Sigmoid colon (tissue), 7 donors: ENCODE results near the gene ADRA2A. TPM values are rescaled to one million over a fixed set of nuclear protein-coding genes. Genes with fewer than 3 reads are reported as not detected.
A peak's percentile ranks its signal among the peaks of the same experiment; 100 is the strongest.

Experiments
- DNase-seq: peaks from one replicate; pipeline ENCODE4 v3.0.0-alpha.2; 2019
- H3K27ac ChIP-seq, 4 donors: fragments of 200-600 bp; sonication (generic); one replicate each; pipeline ENCODE4 v1.5.1; 2016 to 2019; ENCODE audit warnings: mild to moderate bottlenecking in 1 of 4
- H3K27me3 ChIP-seq, 3 donors: fragments of 200-600 bp; sonication (generic); one replicate each; pipeline ENCODE4 v1.5.1; 2019; ENCODE audit warnings: mild to moderate bottlenecking in 1 of 3
- H3K36me3 ChIP-seq, 4 donors: fragments of 200-600 bp; sonication (generic); one replicate each; pipeline ENCODE4 v1.5.1; 2016 to 2019
- H3K4me1 ChIP-seq, 4 donors: fragments of 200-600 bp; sonication (generic); one replicate each; pipeline ENCODE4 v1.5.1; 2017 to 2019
- H3K4me3 ChIP-seq, 4 donors: fragments of 200-600 bp; sonication (generic); one replicate each; pipeline ENCODE4 v1.5.1; 2017 to 2019; ENCODE audit warnings: mild to moderate bottlenecking in 2 of 4, moderate library complexity in 1 of 4
- H3K9me3 ChIP-seq, 4 donors: fragments of 200-600 bp in 3 of 4; sonication (generic) in 3 of 4; one replicate each; pipeline versions ENCODE4 v1.5.1 to v1.6.1; 2013 to 2019
- CTCF ChIP-seq, 4 experiments: fragments of 450-650 bp in 3 of 4; fragments of 200-600 bp in 1 of 4; IDR thresholded peaks; one replicate each; pipeline ENCODE4 v1.5.1; 2016 to 2019; ENCODE audit warnings: antibody characterized with exemption in 4 of 4, mild to moderate bottlenecking in 3 of 4, moderate library complexity in 2 of 4
- EP300 ChIP-seq, 4 donors: sonication (generic); formaldehyde crosslinking; IDR thresholded peaks; one replicate each; pipeline ENCODE4 v1.6.1; 2017; ENCODE audit warnings: antibody characterized with exemption in 4 of 4
- POLR2A ChIP-seq, 2 donors: fragments of 450-650 bp; IDR thresholded peaks; one replicate each; pipeline ENCODE4 v1.6.1; 2016; ENCODE audit warnings: antibody characterized with exemption in 2 of 2, mild to moderate bottlenecking in 2 of 2, moderate library complexity in 2 of 2
- POLR2AphosphoS5 ChIP-seq, 4 donors: sonication (generic); formaldehyde crosslinking; IDR thresholded peaks; one replicate each; pipeline ENCODE4 v1.6.1; 2017; ENCODE audit warnings: antibody characterized with exemption in 4 of 4
- WGBS, 2 donors: extraction: QIAGEN DNeasy Blood & Tissue Kit; methylation state at CpG; one replicate each; pipeline ENCODE4 v1.1.7; 2013; 5-methylcytosine and 5-hydroxymethylcytosine counted together
- intact Hi-C: fragments of 100-400 bp; cut with DNase I; formaldehyde crosslinking; loops from one replicate; pipeline ENCODE4 v1.15.1; 2023
- polyA plus RNA-seq, 3 donors: library from polyadenylated mRNA; stranded (reverse); fragments of 200-250 nt; gene quantifications; one replicate each; pipeline ENCODE4 v1.2.3, GENCODE V29; 2013
- total RNA-seq, 4 donors: library from RNA; depleted of rRNA; stranded (reverse); fragments of >200 nt; gene quantifications; one replicate each; pipeline ENCODE4 v1.1.0, GENCODE V29; 2016
- donor health status: healthy with polysubstance abuse.
- donor health status: Bipolar disorder and iron deficiency.
- donor health status: healthy.

ADRA2A gene
- total and polyA plus RNA-seq, 7 donors = 1.5 to 6.2 (median 3.9) TPM

GRCh38 chr10:111075577-111076185, 1.1 kb upstream of the ADRA2A start:
- Histone ChIP-seq H3K9me3 (no peaks in the 10 kb centered on the region), H3K4me3 (peak overlapping the region in 3 of 4 donors; percentile 40 to 52 (median 51)), H3K27me3 (peaks cover 38 to 95% (median 51%) of the 10 kb centered on the region in 3 donors), H3K4me1 (peaks cover 0 to 32% (median 30%) of the 10 kb centered on the region in 4 donors), H3K27ac (no peak overlapping the region), H3K36me3 (no peaks in the 10 kb centered on the region)
- 25 to 27% methylated on average over 18 of the region's 18 CpGs for WGBS, 2 donors
- intact Hi-C loops = loop anchor here (2.0 to 5.0 kb wide), 2 partner anchors 522 to 1065 kb away; no protein-coding TSS in a partner anchor
- DNase-seq = no peak
- no peak for TF ChIP-seq POLR2A (IDR thresholded peaks at IDR 0.05)

- Histone ChIP-seq H3K4me1 (peaks cover 0 to 32% (median 30%) of the 10 kb centered on the region in 4 donors), H3K27ac (peak overlapping the region in 1 of 4 donors; percentile 7), H3K27me3 (peaks cover 37 to 93% (median 50%) of the 10 kb centered on the region in 3 donors), H3K4me3 (peak overlapping the region; percentile 22 to 52 (median 46)), H3K9me3 (no peaks in the 10 kb centered on the region), H3K36me3 (no peaks in the 10 kb centered on the region)
- no peak for TF ChIP-seq POLR2AphosphoS5 (IDR thresholded peaks at IDR 0.05)
- no peak for TF ChIP-seq EP300 (IDR thresholded peaks at IDR 0.05)
- TF ChIP-seq POLR2A (IDR thresholded peaks at IDR 0.05) = no peak
- TF ChIP-seq CTCF (IDR thresholded peaks at IDR 0.05) = peak; percentile 34 to 80 (median 68)
- WGBS, 2 donors = 1% methylated on average over 39 of the region's 39 CpGs
- intact Hi-C loops = loop anchor here (2.0 to 5.0 kb wide), 2 partner anchors 521 to 1065 kb away; no protein-coding TSS in a partner anchor
- peak; percentile 80 for DNase-seq
These were observed 593 bp upstream of the ADRA2A start for GRCh38 chr10:111076191-111076681.

DNA sequence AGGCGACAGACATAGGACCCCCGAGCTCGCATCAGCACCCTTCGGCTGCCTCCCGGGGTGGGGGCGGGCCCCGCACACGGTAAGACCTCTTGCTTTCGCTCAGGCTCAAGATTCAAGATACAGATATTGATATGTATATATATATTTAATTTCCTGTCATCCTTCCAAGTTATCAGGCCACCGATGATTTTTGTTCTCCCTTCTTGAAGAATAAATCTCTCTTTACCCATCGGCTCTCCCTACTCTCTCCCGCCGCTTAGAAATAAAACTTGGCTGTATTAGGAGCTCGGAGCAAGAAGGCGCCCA, 603 bp downstream of the ADRA2A start:
- WGBS, 2 donors = 1 to 4% methylated on average over 15 of the region's 15 CpGs
- peaks cover 34 to 81% (median 43%) of the 10 kb centered on the region in 3 donors for H3K27me3 ChIP-seq
- intact Hi-C loops = loop anchor here (2.0 to 5.0 kb wide), 2 partner anchors 520 to 1063 kb away; no protein-coding TSS in a partner anchor

GRCh38 chr10:111077785-111078504, 1.1 kb downstream of the ADRA2A start:
- WGBS, 2 donors = 12 to 28% methylated on average over 78 of the region's 78 CpGs
- intact Hi-C loops = loop anchor here (2.0 to 5.0 kb wide), 2 partner anchors 519 to 1063 kb away; no protein-coding TSS in a partner anchor
- Histone ChIP-seq H3K4me3 (peak overlapping the region; percentile 22 to 52 (median 46)), H3K27ac (no peak overlapping the region), H3K9me3 (no peaks in the 10 kb centered on the region), H3K4me1 (peaks cover 0 to 32% (median 30%) of the 10 kb centered on the region in 4 donors), H3K36me3 (no peaks in the 10 kb centered on the region), H3K27me3 (peaks cover 34 to 76% (median 43%) of the 10 kb centered on the region in 3 donors)
- DNase-seq = no peak
- TF ChIP-seq POLR2A (IDR thresholded peaks at IDR 0.05) (no peak), EP300 (IDR thresholded peaks at IDR 0.05) (no peak), POLR2AphosphoS5 (IDR thresholded peaks at IDR 0.05) (no peak), CTCF (IDR thresholded peaks at IDR 0.05) (no peak)

More for the DNA sequence above, 603 bp downstream of the ADRA2A start:
- H3K4me1 ChIP-seq = peaks cover 0 to 32% (median 30%) of the 10 kb centered on the region in 4 donors
- no peaks in the 10 kb centered on the region for H3K36me3 ChIP-seq
- peak overlapping the region; percentile 22 to 52 (median 46) for H3K4me3 ChIP-seq
- no peaks in the 10 kb centered on the region for H3K9me3 ChIP-seq
- peak overlapping the region in 2 of 4 donors; percentile 7 to 51 for H3K27ac ChIP-seq
- no peak for DNase-seq
- no peak for TF ChIP-seq EP300 (IDR thresholded peaks at IDR 0.05)

GRCh38 chr10:111078505-111079185, 1.8 kb downstream of the ADRA2A start:
- intact Hi-C loops = loop anchor here (5.0 kb wide), 1 partner anchor 519 kb away; no protein-coding TSS in a partner anchor
- H3K27me3 ChIP-seq = peaks cover 34 to 69% (median 43%) of the 10 kb centered on the region in 3 donors

More at GRCh38 chr10:111078505-111079185, 1.8 kb downstream of the ADRA2A start:
- no peak for DNase-seq
- H3K36me3 ChIP-seq = no peaks in the 10 kb centered on the region
- H3K4me1 ChIP-seq = peaks cover 0 to 32% (median 30%) of the 10 kb centered on the region in 4 donors
- WGBS, 2 donors = 17 to 83% methylated on average over 104 of the region's 104 CpGs
- no peak overlapping the region for H3K27ac ChIP-seq
- TF ChIP-seq POLR2A (IDR thresholded peaks at IDR 0.05) = no peak
- no peak for TF ChIP-seq CTCF (IDR thresholded peaks at IDR 0.05)
- no peak for TF ChIP-seq POLR2AphosphoS5 (IDR thresholded peaks at IDR 0.05)
- TF ChIP-seq EP300 (IDR thresholded peaks at IDR 0.05) = no peak
- H3K9me3 ChIP-seq = no peaks in the 10 kb centered on the region
- H3K4me3 ChIP-seq = peak overlapping the region in 3 of 4 donors; percentile 40 to 52 (median 51)
